ENCODE measurements around the gene LRAT.
A peak's percentile ranks its signal among the peaks of the same experiment; 100 is the strongest.
"Not testable (repeated sequence)": the region's sequence is repeated elsewhere in the genome, so short reads cannot be mapped to it uniquely, and the experiment has no call there.

LRAT gene

GRCh38 chr4:154743683-154744340 lies at the start of gene LRAT:
Gene LRAT (plus strand): TSS chr4:154744000. CDS start chr4:154744327, 327 bp downstream.
- no peaks in the 10 kb centered on the region for H3K36me3 ChIP-seq (ENCODE audit: control insufficient read depth, insufficient read depth, low read length)
- peak within 1 kb of the TSS; percentile 90 for H3K4me3 ChIP-seq (ENCODE audit: low read depth, low read length)
- H3K9me3 ChIP-seq (ENCODE audit: control insufficient read depth, insufficient read depth, low read depth, low read length): no peaks in the 10 kb centered on the region
- H3K4me1 ChIP-seq (ENCODE audit: control insufficient read depth, insufficient read depth, low read length): peaks cover 26% of the 10 kb centered on the region
- H3K27me3 ChIP-seq (ENCODE audit: control insufficient read depth, insufficient read depth, low read length): peaks cover 64% of the 10 kb centered on the region
- H3K27ac ChIP-seq (ENCODE audit: low read depth, low read length): no peak within 1 kb of the TSS
- H3K9ac ChIP-seq (ENCODE audit: low read length): peak within 1 kb of the TSS; percentile 63

GRCh38 chr4:154707877-154708276 lies 35.9 kb upstream of the LRAT start:
- Histone ChIP-seq H3K27me3 (ENCODE audit: control insufficient read depth, insufficient read depth, low read length) (no peaks in the 10 kb centered on the region), H3K36me3 (ENCODE audit: control insufficient read depth, insufficient read depth, low read length) (no peaks in the 10 kb centered on the region), H3K4me3 (ENCODE audit: low read depth, low read length) (no peak overlapping the region), H3K27ac (ENCODE audit: low read depth, low read length) (no peak overlapping the region), H3K4me1 (ENCODE audit: control insufficient read depth, insufficient read depth, low read length) (peaks cover 9% of the 10 kb centered on the region; the same call in 1 of the 2 replicates), H3K9ac (ENCODE audit: low read length) (no peak overlapping the region), H3K9me3 (ENCODE audit: control insufficient read depth, insufficient read depth, low read depth, low read length) (no peaks in the 10 kb centered on the region)

DNA sequence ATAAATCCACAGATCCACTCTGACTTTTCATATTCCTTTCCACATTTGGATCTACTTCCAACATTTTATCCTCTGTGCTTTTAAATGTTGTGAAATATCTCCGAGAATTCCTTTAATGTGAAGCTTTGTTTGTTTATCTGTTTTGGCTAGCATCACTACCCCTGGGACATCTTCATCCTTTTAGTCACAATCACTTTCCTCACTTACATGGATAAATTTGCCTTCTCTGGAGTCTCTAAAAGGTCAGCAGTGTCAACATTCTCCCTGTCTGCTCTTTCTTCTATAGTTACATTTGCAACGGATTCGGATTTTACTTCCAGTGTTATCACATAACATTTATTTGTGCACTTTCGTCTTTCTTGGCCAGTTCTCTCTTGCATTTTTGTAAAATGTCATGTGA lies 34.2 kb upstream of the LRAT start:
- Histone ChIP-seq H3K27me3 (ENCODE audit: control insufficient read depth, insufficient read depth, low read length) (no peaks in the 10 kb centered on the region), H3K27ac (ENCODE audit: low read depth, low read length) (no peak overlapping the region), H3K9me3 (ENCODE audit: control insufficient read depth, insufficient read depth, low read depth, low read length) (no peaks in the 10 kb centered on the region), H3K9ac (ENCODE audit: low read length) (no peak overlapping the region), H3K4me1 (ENCODE audit: control insufficient read depth, insufficient read depth, low read length) (peaks cover 9% of the 10 kb centered on the region; the same call in 1 of the 2 replicates), H3K36me3 (ENCODE audit: control insufficient read depth, insufficient read depth, low read length) (no peaks in the 10 kb centered on the region), H3K4me3 (ENCODE audit: low read depth, low read length) (no peak overlapping the region)

- Histone ChIP-seq H3K36me3 (ENCODE audit: control insufficient read depth, insufficient read depth, low read length) (no peaks in the 10 kb centered on the region), H3K4me3 (ENCODE audit: low read depth, low read length) (no peak overlapping the region), H3K9me3 (ENCODE audit: control insufficient read depth, insufficient read depth, low read depth, low read length) (no peaks in the 10 kb centered on the region), H3K27ac (ENCODE audit: low read depth, low read length) (no peak overlapping the region), H3K9ac (ENCODE audit: low read length) (no peak overlapping the region), H3K27me3 (ENCODE audit: control insufficient read depth, insufficient read depth, low read length) (no peaks in the 10 kb centered on the region), H3K4me1 (ENCODE audit: control insufficient read depth, insufficient read depth, low read length) (peaks cover 9% of the 10 kb centered on the region; the same call in 1 of the 2 replicates)
Observed at GRCh38 chr4:154711522-154711921, 32.3 kb upstream of the LRAT start.

DNA sequence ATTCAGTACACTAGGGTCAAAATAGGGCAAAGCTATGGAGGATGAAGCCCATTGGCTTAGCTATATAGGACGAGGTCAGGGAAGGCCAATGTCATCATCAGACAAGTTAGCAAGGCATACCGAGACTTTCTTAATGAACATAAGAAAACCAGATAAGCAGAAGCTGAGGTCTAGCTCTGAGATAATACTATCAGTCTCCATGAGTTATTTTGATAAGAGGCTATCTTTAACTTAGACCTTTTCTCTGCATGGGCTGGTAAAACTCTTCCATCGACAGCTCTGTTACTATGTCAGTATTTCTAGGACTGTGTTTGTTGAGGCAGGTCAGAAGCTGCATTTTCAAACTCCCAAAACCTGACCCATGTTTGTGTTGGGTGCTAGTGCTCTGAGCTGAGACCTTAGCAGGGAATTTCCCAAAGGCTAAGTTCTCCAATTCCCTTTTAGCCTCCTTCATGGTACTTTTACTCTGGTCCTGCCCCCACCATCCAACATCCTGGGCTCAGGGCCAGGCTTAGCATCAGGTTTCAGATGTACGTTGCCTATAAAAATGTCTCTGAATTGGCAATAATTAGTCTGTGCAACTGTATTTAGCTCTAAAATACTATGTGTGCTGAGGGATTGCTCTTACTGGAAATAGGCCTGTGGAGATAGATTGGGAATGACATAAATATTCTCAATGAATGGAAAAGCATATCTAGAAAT lies 29.3 kb upstream of the LRAT start:
- H3K9ac ChIP-seq (ENCODE audit: low read length): no peak overlapping the region

GRCh38 chr4:154719087-154719486 lies 24.7 kb upstream of the LRAT start:
- H3K4me3 ChIP-seq (ENCODE audit: low read depth, low read length): no peak overlapping the region
- H3K36me3 ChIP-seq (ENCODE audit: control insufficient read depth, insufficient read depth, low read length): no peaks in the 10 kb centered on the region
- no peak overlapping the region for H3K27ac ChIP-seq (ENCODE audit: low read depth, low read length)
- H3K4me1 ChIP-seq (ENCODE audit: control insufficient read depth, insufficient read depth, low read length): peaks cover 27% of the 10 kb centered on the region
- no peak overlapping the region for H3K9ac ChIP-seq (ENCODE audit: low read length)
- H3K27me3 ChIP-seq (ENCODE audit: control insufficient read depth, insufficient read depth, low read length): no peaks in the 10 kb centered on the region
- no peaks in the 10 kb centered on the region for H3K9me3 ChIP-seq (ENCODE audit: control insufficient read depth, insufficient read depth, low read depth, low read length)

More for the DNA sequence above, 29.3 kb upstream of the LRAT start:
- Histone ChIP-seq H3K27ac (ENCODE audit: low read depth, low read length) (no peak overlapping the region), H3K4me1 (ENCODE audit: control insufficient read depth, insufficient read depth, low read length) (peaks cover 19% of the 10 kb centered on the region), H3K9me3 (ENCODE audit: control insufficient read depth, insufficient read depth, low read depth, low read length) (no peaks in the 10 kb centered on the region), H3K4me3 (ENCODE audit: low read depth, low read length) (no peak overlapping the region), H3K36me3 (ENCODE audit: control insufficient read depth, insufficient read depth, low read length) (no peaks in the 10 kb centered on the region), H3K27me3 (ENCODE audit: control insufficient read depth, insufficient read depth, low read length) (no peaks in the 10 kb centered on the region)

- Histone ChIP-seq H3K27me3 (ENCODE audit: control insufficient read depth, insufficient read depth, low read length) (no peaks in the 10 kb centered on the region), H3K36me3 (ENCODE audit: control insufficient read depth, insufficient read depth, low read length) (no peaks in the 10 kb centered on the region), H3K9me3 (ENCODE audit: control insufficient read depth, insufficient read depth, low read depth, low read length) (no peaks in the 10 kb centered on the region), H3K4me3 (ENCODE audit: low read depth, low read length) (no peak overlapping the region), H3K4me1 (ENCODE audit: control insufficient read depth, insufficient read depth, low read length) (peaks cover 27% of the 10 kb centered on the region), H3K27ac (ENCODE audit: low read depth, low read length) (no peak overlapping the region), H3K9ac (ENCODE audit: low read length) (no peak overlapping the region)
Observed at GRCh38 chr4:154720123-154720522, 23.7 kb upstream of the LRAT start.

- Histone ChIP-seq H3K27me3 (ENCODE audit: control insufficient read depth, insufficient read depth, low read length) (no peaks in the 10 kb centered on the region), H3K4me1 (ENCODE audit: control insufficient read depth, insufficient read depth, low read length) (peaks cover 27% of the 10 kb centered on the region), H3K4me3 (ENCODE audit: low read depth, low read length) (no peak overlapping the region), H3K27ac (ENCODE audit: low read depth, low read length) (no peak overlapping the region), H3K36me3 (ENCODE audit: control insufficient read depth, insufficient read depth, low read length) (no peaks in the 10 kb centered on the region), H3K9ac (ENCODE audit: low read length) (no peak overlapping the region), H3K9me3 (ENCODE audit: control insufficient read depth, insufficient read depth, low read depth, low read length) (no peaks in the 10 kb centered on the region)
Observed at GRCh38 chr4:154720618-154721267, 23.1 kb upstream of the LRAT start.

DNA sequence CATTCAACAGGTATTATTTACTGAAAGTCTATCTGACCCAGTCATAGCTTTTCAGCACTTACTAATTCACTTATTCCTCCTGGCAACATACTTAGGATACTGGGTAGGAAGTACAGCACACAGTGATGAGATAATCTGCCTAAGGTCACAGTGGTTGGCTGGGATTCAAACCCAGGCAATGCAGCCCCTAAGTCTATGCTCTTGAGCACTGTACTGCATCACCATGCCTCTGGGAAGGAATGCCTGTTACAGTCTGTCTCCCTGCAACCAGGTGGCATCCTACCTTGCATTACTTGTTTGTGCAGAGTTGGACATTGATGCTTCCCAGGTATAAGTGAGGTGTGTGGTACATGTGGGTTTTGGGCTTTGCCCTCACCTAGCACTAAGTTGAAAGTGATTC lies 21.5 kb upstream of the LRAT start:
- Histone ChIP-seq H3K9ac (ENCODE audit: low read length) (no peak overlapping the region), H3K4me3 (ENCODE audit: low read depth, low read length) (no peak overlapping the region), H3K27me3 (ENCODE audit: control insufficient read depth, insufficient read depth, low read length) (no peaks in the 10 kb centered on the region), H3K27ac (ENCODE audit: low read depth, low read length) (no peak overlapping the region), H3K36me3 (ENCODE audit: control insufficient read depth, insufficient read depth, low read length) (no peaks in the 10 kb centered on the region), H3K9me3 (ENCODE audit: control insufficient read depth, insufficient read depth, low read depth, low read length) (no peaks in the 10 kb centered on the region), H3K4me1 (ENCODE audit: control insufficient read depth, insufficient read depth, low read length) (peaks cover 27% of the 10 kb centered on the region)

GRCh38 chr4:154723601-154724000 lies 20.2 kb upstream of the LRAT start:
- not testable (repeated sequence) for H3K9ac ChIP-seq (ENCODE audit: low read length); H3K36me3 ChIP-seq (ENCODE audit: control insufficient read depth, insufficient read depth, low read length); H3K27ac ChIP-seq (ENCODE audit: low read depth, low read length); H3K4me3 ChIP-seq (ENCODE audit: low read depth, low read length); H3K9me3 ChIP-seq (ENCODE audit: control insufficient read depth, insufficient read depth, low read depth, low read length); H3K27me3 ChIP-seq (ENCODE audit: control insufficient read depth, insufficient read depth, low read length)
- peaks cover 22% of the 10 kb centered on the region for H3K4me1 ChIP-seq (ENCODE audit: control insufficient read depth, insufficient read depth, low read length)

DNA sequence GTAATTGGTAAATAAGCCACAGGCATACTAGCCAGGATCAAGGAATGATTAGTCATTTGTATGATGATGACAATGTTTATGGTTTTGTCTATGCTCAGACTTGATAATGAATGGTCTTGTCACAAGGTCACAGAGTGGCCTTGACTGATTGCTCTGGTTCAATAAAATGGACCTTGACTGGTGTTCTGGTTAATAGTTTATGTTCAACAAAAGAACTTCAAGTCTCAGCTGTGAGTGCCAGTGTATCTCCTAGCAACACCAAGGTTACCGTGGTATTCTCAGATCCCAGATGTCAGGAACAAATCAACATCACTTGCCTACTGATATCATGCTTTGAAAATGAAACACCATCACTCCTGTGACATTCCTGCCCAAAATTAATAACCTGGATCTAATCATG lies 16.3 kb upstream of the LRAT start:
- Histone ChIP-seq H3K4me1 (ENCODE audit: control insufficient read depth, insufficient read depth, low read length) (no peaks in the 10 kb centered on the region), H3K9ac (ENCODE audit: low read length) (no peak overlapping the region), H3K4me3 (ENCODE audit: low read depth, low read length) (no peak overlapping the region), H3K27ac (ENCODE audit: low read depth, low read length) (no peak overlapping the region), H3K27me3 (ENCODE audit: control insufficient read depth, insufficient read depth, low read length) (no peaks in the 10 kb centered on the region), H3K36me3 (ENCODE audit: control insufficient read depth, insufficient read depth, low read length) (no peaks in the 10 kb centered on the region), H3K9me3 (ENCODE audit: control insufficient read depth, insufficient read depth, low read depth, low read length) (no peaks in the 10 kb centered on the region)

Data from HUES6 (cell line).